ENCODE measurements around the gene MGLL. TPM values are rescaled to one million over a fixed set of nuclear protein-coding genes. Genes with fewer than 3 reads are reported as not detected.

Gene MGLL
- total RNA-seq, 1 donor = 18.1 TPM

DNA sequence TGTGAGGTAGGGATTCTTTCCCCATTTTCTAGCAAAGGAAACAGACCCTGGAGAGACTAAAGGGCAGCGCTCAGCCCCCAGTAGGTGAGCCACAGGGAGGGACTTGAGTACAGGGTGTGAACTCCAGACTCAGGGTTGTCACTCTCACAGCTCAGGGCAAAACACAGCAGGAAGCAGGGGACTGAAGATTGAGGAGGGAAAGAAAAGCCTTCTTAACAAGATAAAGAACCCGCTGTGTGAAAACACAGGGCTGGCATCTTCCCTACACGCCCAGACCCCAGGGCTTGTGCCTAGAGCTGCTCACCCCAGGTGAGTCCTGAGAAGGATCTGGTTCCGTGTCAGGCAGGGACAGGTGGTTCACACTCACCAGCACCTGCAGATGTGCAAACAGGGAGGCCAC is 90.0 kb downstream of the MGLL start:
- Histone ChIP-seq H3K4me1 (ENCODE audit: insufficient read depth, low read length) (peaks cover 28% of the 10 kb centered on the region), H3K79me2 (ENCODE audit: insufficient read depth, low read length) (peaks cover 25% of the 10 kb centered on the region), H3K27me3 (ENCODE audit: insufficient read depth, low read length) (no peaks in the 10 kb centered on the region), H3K36me3 (ENCODE audit: insufficient read depth, low read length) (no peaks in the 10 kb centered on the region), H3K27ac (ENCODE audit: low read depth, low read length) (no peak overlapping the region), H2AFZ (ENCODE audit: low read length) (no peak overlapping the region), H3K4me2 (ENCODE audit: insufficient read depth, low read length) (no peak overlapping the region), H3K9me3 (ENCODE audit: low read depth, low read length) (no peaks in the 10 kb centered on the region), H4K20me1 (ENCODE audit: insufficient read depth, low read length) (no peaks in the 10 kb centered on the region), H3K4me3 (ENCODE audit: insufficient read depth, low read length) (no peak overlapping the region)
- DNase-seq (ENCODE audit: insufficient read length, low spot score, missing footprints) = no peak
- TF ChIP-seq, protein P1, sequence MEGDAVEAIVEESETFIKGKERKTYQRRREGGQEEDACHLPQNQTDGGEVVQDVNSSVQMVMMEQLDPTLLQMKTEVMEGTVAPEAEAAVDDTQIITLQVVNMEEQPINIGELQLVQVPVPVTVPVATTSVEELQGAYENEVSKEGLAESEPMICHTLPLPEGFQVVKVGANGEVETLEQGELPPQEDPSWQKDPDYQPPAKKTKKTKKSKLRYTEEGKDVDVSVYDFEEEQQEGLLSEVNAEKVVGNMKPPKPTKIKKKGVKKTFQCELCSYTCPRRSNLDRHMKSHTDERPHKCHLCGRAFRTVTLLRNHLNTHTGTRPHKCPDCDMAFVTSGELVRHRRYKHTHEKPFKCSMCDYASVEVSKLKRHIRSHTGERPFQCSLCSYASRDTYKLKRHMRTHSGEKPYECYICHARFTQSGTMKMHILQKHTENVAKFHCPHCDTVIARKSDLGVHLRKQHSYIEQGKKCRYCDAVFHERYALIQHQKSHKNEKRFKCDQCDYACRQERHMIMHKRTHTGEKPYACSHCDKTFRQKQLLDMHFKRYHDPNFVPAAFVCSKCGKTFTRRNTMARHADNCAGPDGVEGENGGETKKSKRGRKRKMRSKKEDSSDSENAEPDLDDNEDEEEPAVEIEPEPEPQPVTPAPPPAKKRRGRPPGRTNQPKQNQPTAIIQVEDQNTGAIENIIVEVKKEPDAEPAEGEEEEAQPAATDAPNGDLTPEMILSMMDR (IDR thresholded peaks at IDR 0.05; ENCODE audit: extremely low read depth, low read depth, low read length) = no peak

- Histone ChIP-seq H3K4me3 (ENCODE audit: insufficient read depth, low read length) (no peak overlapping the region), H3K4me2 (ENCODE audit: insufficient read depth, low read length) (no peak overlapping the region), H3K79me2 (ENCODE audit: insufficient read depth, low read length) (peaks cover 22% of the 10 kb centered on the region), H3K27ac (ENCODE audit: low read depth, low read length) (no peak overlapping the region), H3K4me1 (ENCODE audit: insufficient read depth, low read length) (peaks cover 28% of the 10 kb centered on the region), H3K9me3 (ENCODE audit: low read depth, low read length) (no peaks in the 10 kb centered on the region), H4K20me1 (ENCODE audit: insufficient read depth, low read length) (no peaks in the 10 kb centered on the region), H3K36me3 (ENCODE audit: insufficient read depth, low read length) (no peaks in the 10 kb centered on the region), H3K27me3 (ENCODE audit: insufficient read depth, low read length) (no peaks in the 10 kb centered on the region), H2AFZ (ENCODE audit: low read length) (no peak overlapping the region)
- TF ChIP-seq, protein P1 (IDR thresholded peaks at IDR 0.05; ENCODE audit: extremely low read depth, low read depth, low read length) = no peak
- no peak for DNase-seq (ENCODE audit: insufficient read length, low spot score, missing footprints)
Measured at GRCh38 chr3:127731546-127732289, 90.6 kb downstream of the MGLL start.

GRCh38 chr3:127730666-127731295 is 91.5 kb downstream of the MGLL start:
- no peaks in the 10 kb centered on the region for H3K27me3 ChIP-seq (ENCODE audit: insufficient read depth, low read length)
- H3K4me1 ChIP-seq (ENCODE audit: insufficient read depth, low read length) = peaks cover 19% of the 10 kb centered on the region
- peaks cover 22% of the 10 kb centered on the region for H3K79me2 ChIP-seq (ENCODE audit: insufficient read depth, low read length)
- H3K27ac ChIP-seq (ENCODE audit: low read depth, low read length) = no peak overlapping the region
- H4K20me1 ChIP-seq (ENCODE audit: insufficient read depth, low read length) = no peaks in the 10 kb centered on the region
- H2AFZ ChIP-seq (ENCODE audit: low read length) = no peak overlapping the region
- TF ChIP-seq, protein P1 (IDR thresholded peaks at IDR 0.05; ENCODE audit: extremely low read depth, low read depth, low read length) = no peak
- H3K4me3 ChIP-seq (ENCODE audit: insufficient read depth, low read length) = no peak overlapping the region
- H3K9me3 ChIP-seq (ENCODE audit: low read depth, low read length) = no peaks in the 10 kb centered on the region
- DNase-seq (ENCODE audit: insufficient read length, low spot score, missing footprints) = no peak
- H3K4me2 ChIP-seq (ENCODE audit: insufficient read depth, low read length) = no peak overlapping the region
- H3K36me3 ChIP-seq (ENCODE audit: insufficient read depth, low read length) = no peaks in the 10 kb centered on the region

GRCh38 chr3:127730171-127730570 is 92.1 kb downstream of the MGLL start:
- Histone ChIP-seq H3K9me3 (ENCODE audit: low read depth, low read length) (no peaks in the 10 kb centered on the region), H3K27ac (ENCODE audit: low read depth, low read length) (no peak overlapping the region), H4K20me1 (ENCODE audit: insufficient read depth, low read length) (no peaks in the 10 kb centered on the region), H2AFZ (ENCODE audit: low read length) (no peak overlapping the region), H3K4me3 (ENCODE audit: insufficient read depth, low read length) (no peak overlapping the region), H3K27me3 (ENCODE audit: insufficient read depth, low read length) (no peaks in the 10 kb centered on the region), H3K4me1 (ENCODE audit: insufficient read depth, low read length) (peaks cover 13% of the 10 kb centered on the region), H3K79me2 (ENCODE audit: insufficient read depth, low read length) (peaks cover 22% of the 10 kb centered on the region), H3K4me2 (ENCODE audit: insufficient read depth, low read length) (no peak overlapping the region), H3K36me3 (ENCODE audit: insufficient read depth, low read length) (no peaks in the 10 kb centered on the region)
- TF ChIP-seq, protein P1 (IDR thresholded peaks at IDR 0.05; ENCODE audit: extremely low read depth, low read depth, low read length) = no peak
- no peak for DNase-seq (ENCODE audit: insufficient read length, low spot score, missing footprints)
